Fibroblast of lung (primary cell): ENCODE results near the gene CEP85. TPM values are rescaled to one million over a fixed set of nuclear protein-coding genes. Genes with fewer than 3 reads are reported as not detected.
A peak's percentile ranks its signal among the peaks of the same experiment; 100 is the strongest.

Experiments used
- DNase-seq, 2 donors: peaks; one replicate each; pipeline versions ENCODE4 v3.0.0 to v3.0.0-alpha.2; 2010; ENCODE audit warnings: low read depth in 2 of 2
- H2AFZ ChIP-seq: 2 replicates; pipeline ENCODE4 v1.5.1; 2012; ENCODE audit warnings: low read length, control low read depth, inconsistent platforms
- H3K27ac ChIP-seq: 2 replicates; pipeline ENCODE4 v1.5.1; 2011; ENCODE audit warnings: low read length, control low read depth; ENCODE audit not compliant: insufficient read depth
- H3K27me3 ChIP-seq: 2 replicates; pipeline ENCODE4 v1.5.1; 2011; ENCODE audit warnings: mild to moderate bottlenecking, low read length; ENCODE audit not compliant: control insufficient read depth, insufficient read depth
- H3K36me3 ChIP-seq: 2 replicates; pipeline ENCODE4 v1.5.1; 2011; ENCODE audit warnings: low read length; ENCODE audit not compliant: control insufficient read depth, insufficient read depth
- H3K4me1 ChIP-seq: 2 replicates; pipeline ENCODE4 v1.5.1; 2011; ENCODE audit warnings: low read length; ENCODE audit not compliant: control insufficient read depth, insufficient read depth; ENCODE audit errors: extremely low read depth
- H3K4me2 ChIP-seq: 2 replicates; pipeline ENCODE4 v1.5.1; 2011; ENCODE audit warnings: low read length, control low read depth; ENCODE audit not compliant: insufficient read depth; ENCODE audit errors: extremely low read depth
- H3K4me3 ChIP-seq, 4 experiments: fragments of 200-600 bp in 1 of 4; sonication (generic) in 1 of 4; replicated peaks in 1 of 4; 2 replicates each; pipeline ENCODE4 v1.5.1; 2011 to 2016; ENCODE audit warnings: low read length in 4 of 4, low read depth in 3 of 4, mild to moderate bottlenecking in 3 of 4, control low read depth in 2 of 4, inconsistent platforms in 1 of 4, mixed read lengths in 1 of 4; ENCODE audit not compliant: insufficient read depth in 1 of 4; ENCODE audit errors: control extremely low read depth in 1 of 4
- H3K79me2 ChIP-seq: 2 replicates; pipeline ENCODE4 v1.5.1; 2012; ENCODE audit warnings: mild to moderate bottlenecking, low read length, inconsistent platforms; ENCODE audit not compliant: control insufficient read depth, insufficient read depth
- H3K9ac ChIP-seq: 2 replicates; pipeline ENCODE4 v1.5.1; 2011; ENCODE audit warnings: mild to moderate bottlenecking, low read length, control low read depth; ENCODE audit not compliant: insufficient read depth
- H3K9me3 ChIP-seq: 2 replicates; pipeline ENCODE4 v1.5.1; 2012; ENCODE audit warnings: low read depth, low read length; ENCODE audit not compliant: control insufficient read depth, insufficient read depth
- H4K20me1 ChIP-seq: 2 replicates; pipeline ENCODE4 v1.5.1; 2011; ENCODE audit warnings: low read length; ENCODE audit not compliant: control insufficient read depth, insufficient read depth; ENCODE audit errors: extremely low read depth
- CTCF ChIP-seq, 2 donors: IDR thresholded peaks in 1 of 2; conservative IDR thresholded peaks in 1 of 2; 1 replicate in 1 of 2; 2 replicates in 1 of 2; pipeline ENCODE4 v1.5.1; 2011 to 2012; ENCODE audit warnings: low read length in 2 of 2, control low read depth in 1 of 2, inconsistent platforms in 1 of 2, low read depth in 1 of 2, mild to moderate bottlenecking in 1 of 2
- EZH2 ChIP-seq: IDR thresholded peaks from 2 replicates; pipeline ENCODE4 v1.5.1; 2012; ENCODE audit warnings: low read length, control low read depth, mild to moderate bottlenecking; ENCODE audit errors: missing control alignments
- polyA plus RNA-seq, 2 donors: library from polyadenylated mRNA; depleted of rRNA in 1 of 2; stranded (reverse) in 1 of 2; unstranded in 1 of 2; fragments of >200 nt; gene quantifications; 2 replicates each; pipeline ENCODE4 v1.2.1, GENCODE V29; 2011 to 2012; ENCODE audit warnings: missing spikeins in 1 of 2
- total RNA-seq: library from RNA; depleted of rRNA; stranded (reverse); fragments of >200 nt; gene quantifications from 2 replicates; pipeline ENCODE4 v1.2.1, GENCODE V29; 2014

The CEP85 gene
- total and polyA plus RNA-seq, 2 donors (not counting 1 experiment from before 2014, with no cell fraction given): 4.7 to 6.9 TPM

- Histone ChIP-seq H3K36me3 (peaks cover 15% of the 10 kb centered on the region), H3K4me3 (no peak overlapping the region), H2AFZ (no peak overlapping the region), H3K9ac (no peak overlapping the region), H3K79me2 (peaks cover 26% of the 10 kb centered on the region), H3K4me1 (peaks cover 44% of the 10 kb centered on the region), H3K4me2 (no peak overlapping the region), H3K27me3 (no peaks in the 10 kb centered on the region), H3K27ac (peak overlapping the region; percentile 71), H4K20me1 (no peaks in the 10 kb centered on the region), H3K9me3 (no peaks in the 10 kb centered on the region)
- DNase-seq: no peak
- TF ChIP-seq CTCF (conservative IDR thresholded peaks at IDR 0.05 in 1 of 2, IDR thresholded peaks at IDR 0.05 in 1 of 2; ENCODE audit: low read depth in 1 of 2, low read length in 2 of 2) (peak; percentile 23 to 25), EZH2 (no peak)
Measured at GRCh38 chr1:26285366-26286063, 51.5 kb downstream of the CEP85 start.

GRCh38 chr1:26286064-26286416, 52.0 kb downstream of the CEP85 start:
- H3K4me1 ChIP-seq: peaks cover 43% of the 10 kb centered on the region
- H3K9ac ChIP-seq: no peak overlapping the region
- H3K4me3 ChIP-seq: no peak overlapping the region
- H2AFZ ChIP-seq: no peak overlapping the region
- H3K27ac ChIP-seq: no peak overlapping the region
- H3K4me2 ChIP-seq: no peak overlapping the region
- peaks cover 21% of the 10 kb centered on the region for H3K79me2 ChIP-seq
- no peaks in the 10 kb centered on the region for H4K20me1 ChIP-seq
- peaks cover 14% of the 10 kb centered on the region for H3K36me3 ChIP-seq
- H3K9me3 ChIP-seq: no peaks in the 10 kb centered on the region
- DNase-seq: no peak
- TF ChIP-seq EZH2 (no peak), CTCF (conservative IDR thresholded peaks at IDR 0.05 in 1 of 2, IDR thresholded peaks at IDR 0.05 in 1 of 2; ENCODE audit: low read depth in 1 of 2, low read length in 2 of 2) (no peak)
- H3K27me3 ChIP-seq: no peaks in the 10 kb centered on the region

GRCh38 chr1:26287033-26287711, 53.2 kb downstream of the CEP85 start:
- H3K4me2 ChIP-seq: no peak overlapping the region
- H3K27me3 ChIP-seq: no peaks in the 10 kb centered on the region
- no peak overlapping the region for H3K9ac ChIP-seq
- peaks cover 10% of the 10 kb centered on the region for H3K79me2 ChIP-seq
- H4K20me1 ChIP-seq: no peaks in the 10 kb centered on the region
- no peak overlapping the region for H3K27ac ChIP-seq
- TF ChIP-seq CTCF (conservative IDR thresholded peaks at IDR 0.05 in 1 of 2, IDR thresholded peaks at IDR 0.05 in 1 of 2; ENCODE audit: low read depth in 1 of 2, low read length in 2 of 2) (no peak), EZH2 (no peak)
- peaks cover 9% of the 10 kb centered on the region for H3K36me3 ChIP-seq
- DNase-seq: no peak
- H3K4me3 ChIP-seq: no peak overlapping the region
- peaks cover 35% of the 10 kb centered on the region for H3K4me1 ChIP-seq
- no peak overlapping the region for H2AFZ ChIP-seq
- no peaks in the 10 kb centered on the region for H3K9me3 ChIP-seq
